Stimulated activated naive CD8-positive, alpha-beta T cell treated with anti-CD3 and anti-CD28 coated beads, Interleukin-15, amount 100 ng/mL, for 72 hours (primary cell): ENCODE measurements around the gene MLLT6.

Source experiments
- ATAC-seq: fragments of 150-1000 bp; cut with Tn5 transposase; 2 replicates; pipeline ENCODE4 v1.10.0; 2021; ENCODE audit warnings: mild to moderate bottlenecking, moderate library complexity
- DNase-seq, 2 donors: peaks; one replicate each; pipeline ENCODE4 v3.0.0; 2021 to 2022
- H3K27ac Mint-ChIP-seq, 2 donors: one replicate each; pipeline ENCODE4 v1.8.0; 2022; ENCODE audit warnings: mild to moderate bottlenecking in 2 of 2, mixed read lengths in 2 of 2, moderate library complexity in 2 of 2
- H3K27me3 Mint-ChIP-seq: one replicate; pipeline ENCODE4 v1.8.0; 2022; ENCODE audit warnings: mixed read lengths
- H3K4me1 Mint-ChIP-seq: one replicate; pipeline ENCODE4 v1.8.0; 2022; ENCODE audit warnings: mild to moderate bottlenecking, mixed read lengths
- H3K4me3 Mint-ChIP-seq, 2 donors: one replicate each; pipeline ENCODE4 v1.8.0; 2022; ENCODE audit warnings: mild to moderate bottlenecking in 2 of 2, mixed read lengths in 2 of 2, moderate library complexity in 1 of 2
- H3K9me3 Mint-ChIP-seq, 2 donors: one replicate each; pipeline ENCODE4 v1.8.0; 2022; ENCODE audit warnings: mixed read lengths in 2 of 2

Gene MLLT6

GRCh38 chr17:38701504-38702165, 3.4 kb upstream of the MLLT6 start:
- peak overlapping the region; percentile 74 to 81 for H3K4me3 Mint-ChIP-seq
- H3K4me1 Mint-ChIP-seq: peaks cover 46% of the 10 kb centered on the region
- peaks cover 0 to 6% of the 10 kb centered on the region in 2 donors for H3K9me3 Mint-ChIP-seq
- peak; percentile 83 for ATAC-seq
- DNase-seq: peak; percentile 95
- peak overlapping the region; percentile 96 to 97 for H3K27ac Mint-ChIP-seq
- no peaks in the 10 kb centered on the region for H3K27me3 Mint-ChIP-seq

GRCh38 chr17:38702166-38702915, 2.7 kb upstream of the MLLT6 start:
- peak overlapping the region; percentile 98 to 99 for H3K4me3 Mint-ChIP-seq
- no peaks in the 10 kb centered on the region for H3K27me3 Mint-ChIP-seq
- H3K4me1 Mint-ChIP-seq: peaks cover 46% of the 10 kb centered on the region
- ATAC-seq (peak; percentile 48), DNase-seq (peak; percentile 83 to 89)
- peak overlapping the region; percentile 99 to 100 for H3K27ac Mint-ChIP-seq
- H3K9me3 Mint-ChIP-seq: peaks cover 0 to 6% of the 10 kb centered on the region in 2 donors

DNA sequence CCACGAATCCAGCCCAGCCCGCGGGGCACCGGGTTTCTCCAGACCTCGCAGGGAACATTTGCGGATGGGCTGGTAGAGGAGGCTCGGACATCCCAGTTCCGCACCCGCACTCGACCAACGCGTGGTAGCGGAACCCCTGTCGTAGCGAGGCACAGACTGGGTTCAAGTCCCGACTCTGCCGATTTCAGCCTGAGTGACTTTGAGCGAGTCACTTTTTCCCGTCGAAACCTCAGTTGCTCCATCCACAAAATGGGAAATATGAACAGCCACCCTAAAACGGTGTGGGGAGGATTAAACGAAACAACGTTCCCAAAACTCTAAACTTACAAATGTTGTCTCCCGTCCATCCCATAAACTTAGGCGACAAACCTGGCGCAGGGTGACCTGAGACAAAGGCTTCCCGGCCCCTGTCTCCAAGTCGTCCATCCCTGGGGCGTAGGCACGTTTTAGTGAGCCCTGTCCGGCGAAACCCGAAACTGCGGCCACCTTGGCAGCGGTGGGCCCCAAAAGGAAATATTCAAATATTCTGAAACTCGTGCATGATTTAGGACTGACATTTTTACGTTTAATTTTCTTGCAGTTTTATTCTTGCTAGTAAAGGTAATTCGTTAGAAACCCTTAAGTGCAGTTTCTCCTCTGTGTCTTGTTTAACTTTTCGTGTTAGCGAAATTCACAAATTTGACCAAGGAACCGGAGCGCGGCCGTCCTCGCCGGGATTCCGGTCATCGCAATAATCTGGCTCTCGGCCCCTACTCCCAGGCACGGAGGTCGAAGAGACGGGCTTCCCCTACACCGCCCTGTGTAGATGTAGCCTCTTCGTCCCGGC, 1.9 kb upstream of the MLLT6 start:
- H3K4me1 Mint-ChIP-seq: peaks cover 47% of the 10 kb centered on the region
- ATAC-seq: no peak
- DNase-seq: no peak
- H3K27me3 Mint-ChIP-seq: no peaks in the 10 kb centered on the region
- H3K4me3 Mint-ChIP-seq: peak overlapping the region; percentile 98 to 99
- H3K9me3 Mint-ChIP-seq: peaks cover 0 to 6% of the 10 kb centered on the region in 2 donors
- peak overlapping the region; percentile 99 to 100 for H3K27ac Mint-ChIP-seq

GRCh38 chr17:38703742-38704605, 1.1 kb upstream of the MLLT6 start:
- Mint-ChIP-seq H3K27ac (peak overlapping the region; percentile 99 to 100), H3K27me3 (no peaks in the 10 kb centered on the region), H3K9me3 (peaks cover 0 to 6% of the 10 kb centered on the region in 2 donors), H3K4me3 (peak overlapping the region; percentile 98 to 99), H3K4me1 (peaks cover 51% of the 10 kb centered on the region)
- DNase-seq (peak; percentile 73 to 88), ATAC-seq (peak; percentile 15)

GRCh38 chr17:38705523-38705802, 390 bp downstream of the MLLT6 start:
- peak in 1 of 2 donors; percentile 40 for DNase-seq
- peaks cover 52% of the 10 kb centered on the region for H3K4me1 Mint-ChIP-seq
- H3K27ac Mint-ChIP-seq: peak overlapping the region in 1 of 2 donors; percentile 74
- H3K9me3 Mint-ChIP-seq: peaks cover 0 to under 1% of the 10 kb centered on the region in 2 donors
- ATAC-seq: no peak
- H3K27me3 Mint-ChIP-seq: no peaks in the 10 kb centered on the region
- peak overlapping the region; percentile 96 to 99 for H3K4me3 Mint-ChIP-seq

DNA sequence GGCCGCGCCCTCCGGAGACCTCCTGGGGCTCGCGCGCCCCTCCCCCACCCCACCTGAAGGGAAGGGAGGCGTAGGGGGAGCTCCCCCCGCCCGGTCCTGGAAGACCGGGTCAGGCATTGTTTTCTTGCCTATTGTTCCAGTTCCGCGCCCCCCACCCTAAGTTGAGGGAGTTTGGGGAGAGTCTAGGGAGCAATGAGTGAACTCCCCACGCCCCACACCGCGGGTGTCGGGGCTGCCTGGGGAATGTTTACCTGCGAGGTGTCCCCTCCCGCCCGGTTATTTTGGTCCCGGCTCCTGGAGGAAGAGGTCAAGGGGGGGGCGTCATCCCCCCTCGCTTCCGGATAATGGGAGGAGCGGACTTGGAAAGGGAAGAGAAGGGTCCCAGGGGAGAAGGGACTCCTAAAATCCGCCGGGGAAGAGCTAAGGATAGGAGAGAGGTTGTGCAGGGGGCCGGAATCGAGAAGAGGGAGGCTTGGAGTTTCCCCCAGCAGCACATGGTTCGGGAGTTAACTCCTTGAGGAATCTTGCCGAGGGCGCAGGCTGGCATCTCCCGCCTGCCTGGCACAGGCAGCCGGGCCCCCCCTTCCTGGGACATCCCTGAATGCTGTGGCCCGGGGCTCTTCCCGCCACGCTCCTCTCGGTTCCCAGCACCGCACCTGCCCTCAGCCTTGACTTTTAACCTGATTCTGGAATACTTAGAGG, 881 bp downstream of the MLLT6 start:
- ATAC-seq (no peak), DNase-seq (peak in 1 of 2 donors; percentile 33)
- Mint-ChIP-seq H3K27ac (peak overlapping the region; percentile 88 to 99), H3K4me1 (peaks cover 54% of the 10 kb centered on the region), H3K9me3 (no peaks in the 10 kb centered on the region), H3K4me3 (peak overlapping the region; percentile 96 to 99), H3K27me3 (no peaks in the 10 kb centered on the region)

DNA sequence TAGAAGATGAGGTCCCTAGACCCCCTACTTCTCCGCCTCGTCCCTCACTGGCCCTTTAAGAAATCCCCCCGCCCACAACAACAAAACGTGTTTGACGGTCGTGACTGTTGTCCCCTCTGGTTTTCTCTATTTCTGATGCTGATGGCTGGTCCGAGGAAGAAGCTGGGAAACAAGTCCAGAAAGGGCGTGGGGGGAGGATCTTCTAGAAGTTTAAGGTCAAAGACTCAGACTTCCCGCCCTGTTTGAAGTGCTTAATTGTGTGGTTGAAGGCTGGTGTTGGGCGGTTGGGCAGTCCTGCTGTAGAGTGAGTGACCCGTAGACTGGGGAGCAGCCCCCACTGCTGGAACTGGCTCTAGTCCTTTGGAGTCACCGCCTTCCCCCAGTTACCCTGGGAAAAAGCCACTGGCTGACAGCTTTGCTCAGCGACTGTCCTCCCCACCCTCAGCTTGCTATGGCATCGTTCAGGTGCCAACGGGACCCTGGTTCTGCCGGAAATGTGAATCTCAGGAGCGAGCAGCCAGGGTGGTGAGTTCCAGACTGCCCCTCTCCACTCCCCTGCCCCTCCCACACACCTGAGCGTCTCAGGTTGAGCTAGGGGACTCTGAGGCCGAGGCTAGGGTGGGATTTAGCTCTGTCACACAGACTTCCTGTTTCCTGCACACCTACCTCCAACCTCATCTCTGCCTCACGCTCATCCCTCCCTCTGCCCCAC, 1.6 kb downstream of the MLLT6 start:
- peak in 1 of 2 donors; percentile 23 for DNase-seq
- no peak for ATAC-seq
- Mint-ChIP-seq H3K4me3 (peak overlapping the region; percentile 96 to 99), H3K4me1 (peaks cover 54% of the 10 kb centered on the region), H3K27ac (peak overlapping the region; percentile 89 to 99), H3K9me3 (no peaks in the 10 kb centered on the region), H3K27me3 (no peaks in the 10 kb centered on the region)

DNA sequence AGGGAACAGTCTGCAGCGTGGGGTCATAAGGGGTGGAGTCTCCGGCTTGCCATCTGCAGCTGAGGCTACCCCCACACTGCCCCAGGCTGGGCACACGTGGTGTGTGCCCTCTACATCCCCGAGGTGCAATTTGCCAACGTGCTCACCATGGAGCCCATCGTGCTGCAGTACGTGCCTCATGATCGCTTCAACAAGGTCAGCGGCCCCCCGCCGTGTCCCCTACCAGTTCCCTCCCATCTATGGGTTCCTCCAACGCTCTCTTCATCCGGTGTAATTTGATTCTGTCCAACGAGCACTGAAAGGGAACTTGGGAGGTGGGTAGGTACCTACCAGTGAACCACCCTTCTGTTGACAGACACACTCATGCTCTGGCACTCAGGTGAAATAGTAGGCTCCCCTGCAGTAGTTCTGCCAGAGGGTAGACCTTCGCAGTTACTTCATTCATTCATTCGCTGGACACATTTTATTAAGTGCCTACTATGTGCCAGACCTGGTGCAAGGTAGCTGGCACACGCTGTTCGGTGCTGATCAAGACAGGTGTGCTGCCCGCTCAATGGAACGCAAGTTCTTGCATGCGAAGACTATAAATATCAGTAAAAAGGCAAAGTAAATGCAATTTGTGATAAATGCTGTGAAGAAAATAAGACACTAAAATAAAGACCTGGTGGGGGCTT, 2.7 kb downstream of the MLLT6 start:
- Mint-ChIP-seq H3K4me1 (peaks cover 65% of the 10 kb centered on the region), H3K9me3 (no peaks in the 10 kb centered on the region), H3K27ac (peak overlapping the region; percentile 77 to 89), H3K4me3 (peak overlapping the region; percentile 96 to 99), H3K27me3 (no peaks in the 10 kb centered on the region)
- DNase-seq (no peak), ATAC-seq (no peak)

- ATAC-seq: no peak
- H3K27ac Mint-ChIP-seq: peak overlapping the region in 1 of 2 donors; percentile 92
- no peaks in the 10 kb centered on the region for H3K27me3 Mint-ChIP-seq
- H3K4me3 Mint-ChIP-seq: peak overlapping the region in 1 of 2 donors; percentile 3
- H3K4me1 Mint-ChIP-seq: peaks cover 74% of the 10 kb centered on the region
- no peaks in the 10 kb centered on the region for H3K9me3 Mint-ChIP-seq
- DNase-seq: no peak
Observed at GRCh38 chr17:38709104-38709820, 4.2 kb downstream of the MLLT6 start.

DNA sequence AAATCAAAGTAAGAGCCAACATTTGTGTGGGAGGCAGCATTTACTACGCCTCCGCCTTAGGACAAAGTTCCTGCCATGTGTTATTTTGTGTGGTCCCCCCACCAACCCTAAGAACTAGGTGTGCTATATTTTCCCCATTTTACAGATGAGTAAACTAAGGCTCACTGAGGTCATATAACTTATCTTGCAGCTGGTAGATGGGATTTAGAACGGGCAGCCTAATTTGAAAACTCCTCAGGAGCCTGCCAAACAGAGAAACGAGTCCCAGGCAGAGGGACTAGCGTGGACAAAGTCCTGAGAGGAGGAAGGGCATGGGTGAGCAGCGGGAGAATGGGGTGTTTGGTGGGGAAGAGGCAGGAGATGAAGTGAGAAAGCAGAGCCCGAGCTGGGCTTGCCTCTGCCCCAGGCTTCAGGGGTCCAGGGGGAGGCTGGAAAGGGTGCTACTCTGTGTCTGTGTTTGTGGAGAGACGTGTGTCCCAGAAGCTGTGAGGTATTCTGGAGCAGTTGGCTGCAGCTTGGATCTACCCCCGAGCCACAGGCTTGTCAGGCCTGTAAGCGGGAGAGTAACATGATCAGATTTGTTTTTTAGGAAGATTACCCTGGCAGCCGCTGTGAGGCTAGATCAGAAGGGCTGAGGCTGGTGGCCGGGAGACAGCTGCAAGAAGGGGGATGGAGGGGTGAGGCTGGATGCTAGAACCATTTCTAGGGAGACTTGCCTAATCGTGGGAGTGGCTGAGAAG, 5.0 kb downstream of the MLLT6 start:
- no peak for DNase-seq
- Mint-ChIP-seq H3K4me3 (no peak overlapping the region), H3K27ac (peak overlapping the region; percentile 75 to 92)

DNA sequence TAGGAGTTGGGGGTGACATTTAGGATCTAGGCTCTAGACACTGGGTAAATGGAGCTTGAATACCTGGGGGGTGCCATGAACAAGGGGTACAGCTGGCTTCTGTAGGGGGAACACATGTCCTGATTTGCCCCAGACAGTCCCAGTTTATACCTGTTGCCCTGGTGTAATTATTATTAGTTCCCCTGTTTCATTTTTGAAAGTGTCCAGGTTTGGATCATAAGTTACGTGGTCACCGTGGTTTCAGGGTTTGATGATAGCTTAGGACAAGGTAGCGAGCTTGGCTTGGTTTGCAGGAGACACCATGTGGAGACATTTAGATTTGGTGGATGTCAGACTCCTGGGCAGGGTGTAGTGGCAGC, 5.5 kb downstream of the MLLT6 start:
- ATAC-seq (no peak), DNase-seq (no peak)
- Mint-ChIP-seq H3K9me3 (no peaks in the 10 kb centered on the region), H3K27me3 (no peaks in the 10 kb centered on the region), H3K27ac (peak overlapping the region in 1 of 2 donors; percentile 68), H3K4me1 (peaks cover 87% of the 10 kb centered on the region), H3K4me3 (peak overlapping the region in 1 of 2 donors; percentile 3)

More for the DNA sequence above, 5.0 kb downstream of the MLLT6 start:
- Mint-ChIP-seq H3K9me3 (no peaks in the 10 kb centered on the region), H3K27me3 (no peaks in the 10 kb centered on the region), H3K4me1 (peaks cover 81% of the 10 kb centered on the region)
- ATAC-seq: no peak

- Mint-ChIP-seq H3K9me3 (no peaks in the 10 kb centered on the region), H3K27me3 (no peaks in the 10 kb centered on the region), H3K4me3 (peak overlapping the region in 1 of 2 donors; percentile 3), H3K27ac (peak overlapping the region; percentile 27 to 68), H3K4me1 (peaks cover 91% of the 10 kb centered on the region)
- no peak for ATAC-seq
- DNase-seq: no peak
Observed at GRCh38 chr17:38710985-38711384, 5.9 kb downstream of the MLLT6 start.
